Caco-2 (cell line): ENCODE measurements around the gene LYPD6. TPM values are rescaled to one million over a fixed set of nuclear protein-coding genes. Genes with fewer than 3 reads are reported as not detected.
A peak's percentile ranks its signal among the peaks of the same experiment; 100 is the strongest.

ENCODE experiments used
- BruUV-seq: library from RNA; stranded (reverse); fragments of 400-500 nt; replicated peaks from 2 replicates; lab custom pipeline; 2021; lab: Mats Ljungman, UMichigan
- CTCF ChIA-PET: fragments of 300-600 bp; sonication (Branson Sonifier 250); formaldehyde crosslinking; loops from one replicate; lab custom pipeline; 2022; ENCODE audit warnings: antibody characterized with exemption; lab: Charles Lee
- POLR2A ChIA-PET: fragments of 300-600 bp; sonication (Branson Sonifier 250); formaldehyde crosslinking; loops from one replicate; lab custom pipeline; 2022; ENCODE audit warnings: antibody characterized with exemption; lab: Charles Lee
- DNase-seq, 2 experiments: peaks; one replicate each; pipeline versions ENCODE4 v3.0.0 to v3.0.0-alpha.2; 2020 to 2022
- H3K27me3 ChIP-seq: replicated peaks from 2 replicates; pipeline ENCODE4 v1.6.0; 2011; ENCODE audit warnings: low read length; ENCODE audit not compliant: control insufficient read depth, insufficient read depth
- H3K36me3 ChIP-seq: 2 replicates; pipeline ENCODE4 v1.5.1; 2011; ENCODE audit warnings: low read length; ENCODE audit not compliant: control insufficient read depth, insufficient read depth
- H3K4me1 ChIP-seq: fragments of 250-450 bp; sonication (Bioruptor Pico); 2 replicates; pipeline ENCODE4 v1.5.1; 2020; ENCODE audit warnings: mild to moderate bottlenecking
- H3K4me3 ChIP-seq: 2 replicates; pipeline ENCODE4 v1.5.1; 2011; ENCODE audit warnings: low read depth, mild to moderate bottlenecking, control low read depth, low read length
- H3K9me3 ChIP-seq: fragments of 250-450 bp; sonication (Bioruptor Pico); 2 replicates; pipeline ENCODE4 v1.5.1; 2020; ENCODE audit warnings: mild to moderate bottlenecking, moderate library complexity
- H3K27ac Mint-ChIP-seq: one replicate; pipeline ENCODE4 v1.8.0; 2022; ENCODE audit warnings: mixed read lengths; ENCODE audit not compliant: unreplicated experiment
- H3K27me3 Mint-ChIP-seq: one replicate; pipeline ENCODE4 v1.8.0; 2022; ENCODE audit warnings: mixed read lengths; ENCODE audit not compliant: insufficient read depth, unreplicated experiment
- H3K36me3 Mint-ChIP-seq: one replicate; pipeline ENCODE4 v1.8.0; 2022; ENCODE audit warnings: mild to moderate bottlenecking, mixed read lengths; ENCODE audit not compliant: insufficient read depth, unreplicated experiment
- H3K4me1 Mint-ChIP-seq: one replicate; pipeline ENCODE4 v1.8.0; 2022; ENCODE audit warnings: low read depth, mixed read lengths; ENCODE audit not compliant: unreplicated experiment
- H3K4me3 Mint-ChIP-seq: one replicate; pipeline ENCODE4 v1.8.0; 2022; ENCODE audit warnings: mild to moderate bottlenecking, moderate library complexity, mixed read lengths; ENCODE audit not compliant: unreplicated experiment
- H3K9me3 Mint-ChIP-seq: one replicate; pipeline ENCODE4 v1.8.0; 2022; ENCODE audit warnings: mixed read lengths; ENCODE audit not compliant: unreplicated experiment
- intact Hi-C: fragments of 100-400 bp; cut with micrococcal nuclease; formaldehyde crosslinking; loops from one replicate; pipeline ENCODE4 v1.10.0; 2022; ENCODE audit not compliant: unreplicated experiment
- total RNA-seq: library from RNA; stranded (reverse); gene quantifications from 2 replicates; pipeline ENCODE4 v1.2.3, GENCODE V29; 2022
- TF ChIP-seq, protein P1 (sequence below), 2 experiments: fragments of 200-600 bp in 1 of 2; IDR thresholded peaks; 1 replicate in 1 of 2; 2 replicates in 1 of 2; pipeline versions ENCODE4 v1.5.1 to v1.8.0; 2011 to 2022; ENCODE audit warnings: antibody characterized with exemption in 1 of 2, control low read depth in 1 of 2, inconsistent platforms in 1 of 2, low read depth in 1 of 2, low read length in 1 of 2, mild to moderate bottlenecking in 1 of 2, moderate library complexity in 1 of 2; ENCODE audit not compliant: insufficient read depth in 1 of 2, severe bottlenecking in 1 of 2, unreplicated experiment in 1 of 2

The LYPD6 gene
- total RNA-seq, 1 experiment from 2014 or later = 9.0 TPM

- peaks cover 19% of the 10 kb centered on the region for H3K4me1 Mint-ChIP-seq
- no peaks in the 10 kb centered on the region for H3K9me3 ChIP-seq
- no peaks in the 10 kb centered on the region for H3K36me3 ChIP-seq
- no peaks in the 10 kb centered on the region; the same call in 1 of the 2 replicates for H3K4me1 ChIP-seq
- peak overlapping the region; percentile 72 for H3K27ac Mint-ChIP-seq
- peak overlapping the region; percentile 92 for H3K4me3 Mint-ChIP-seq
- ChIA-PET CTCF (no interaction called here), POLR2A (no interaction called here)
- intact Hi-C loops = loop anchor here (1.0 kb wide), 1 partner anchor 232 kb away; no protein-coding TSS in a partner anchor
- peaks cover 4% of the 10 kb centered on the region for H3K36me3 Mint-ChIP-seq
- H3K9me3 Mint-ChIP-seq = no peaks in the 10 kb centered on the region
- peak in 1 of 2 experiments; percentile 33 for DNase-seq
- BruUV-seq = no TSS peak
- no peaks in the 10 kb centered on the region for H3K27me3 ChIP-seq
- no peak overlapping the region for H3K4me3 ChIP-seq
- TF ChIP-seq, protein P1, sequence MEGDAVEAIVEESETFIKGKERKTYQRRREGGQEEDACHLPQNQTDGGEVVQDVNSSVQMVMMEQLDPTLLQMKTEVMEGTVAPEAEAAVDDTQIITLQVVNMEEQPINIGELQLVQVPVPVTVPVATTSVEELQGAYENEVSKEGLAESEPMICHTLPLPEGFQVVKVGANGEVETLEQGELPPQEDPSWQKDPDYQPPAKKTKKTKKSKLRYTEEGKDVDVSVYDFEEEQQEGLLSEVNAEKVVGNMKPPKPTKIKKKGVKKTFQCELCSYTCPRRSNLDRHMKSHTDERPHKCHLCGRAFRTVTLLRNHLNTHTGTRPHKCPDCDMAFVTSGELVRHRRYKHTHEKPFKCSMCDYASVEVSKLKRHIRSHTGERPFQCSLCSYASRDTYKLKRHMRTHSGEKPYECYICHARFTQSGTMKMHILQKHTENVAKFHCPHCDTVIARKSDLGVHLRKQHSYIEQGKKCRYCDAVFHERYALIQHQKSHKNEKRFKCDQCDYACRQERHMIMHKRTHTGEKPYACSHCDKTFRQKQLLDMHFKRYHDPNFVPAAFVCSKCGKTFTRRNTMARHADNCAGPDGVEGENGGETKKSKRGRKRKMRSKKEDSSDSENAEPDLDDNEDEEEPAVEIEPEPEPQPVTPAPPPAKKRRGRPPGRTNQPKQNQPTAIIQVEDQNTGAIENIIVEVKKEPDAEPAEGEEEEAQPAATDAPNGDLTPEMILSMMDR (IDR thresholded peaks at IDR 0.05; ENCODE audit: insufficient read depth in 1 of 2, low read depth in 1 of 2, low read length in 1 of 2, severe bottlenecking in 1 of 2, unreplicated experiment in 1 of 2) = peak; percentile 36 to 46
- no peaks in the 10 kb centered on the region for H3K27me3 Mint-ChIP-seq
These were observed 1.3 kb upstream of the LYPD6 start for GRCh38 chr2:149329068-149329467.

GRCh38 chr2:149329489-149330126 lies 779 bp upstream of the LYPD6 start:
- Mint-ChIP-seq H3K4me3 (peak overlapping the region; percentile 92), H3K36me3 (peaks cover 4% of the 10 kb centered on the region), H3K4me1 (peaks cover 22% of the 10 kb centered on the region), H3K9me3 (no peaks in the 10 kb centered on the region), H3K27ac (peak overlapping the region; percentile 72), H3K27me3 (no peaks in the 10 kb centered on the region)
- TF ChIP-seq, protein P1 (IDR thresholded peaks at IDR 0.05; ENCODE audit: insufficient read depth in 1 of 2, low read depth in 1 of 2, low read length in 1 of 2, severe bottlenecking in 1 of 2, unreplicated experiment in 1 of 2) = no peak
- CTCF ChIA-PET = interaction anchor here (0.7 to 1.1 kb wide), 3 partner anchors 232 to 313 kb away, joined by 3 to 4 read pairs (median 3); no protein-coding TSS in a partner anchor
- Histone ChIP-seq H3K4me1 (no peaks in the 10 kb centered on the region; the same call in 1 of the 2 replicates), H3K4me3 (peak overlapping the region; percentile 89), H3K36me3 (no peaks in the 10 kb centered on the region), H3K9me3 (no peaks in the 10 kb centered on the region), H3K27me3 (no peaks in the 10 kb centered on the region)
- intact Hi-C loops = loop anchor here (1.0 to 5.0 kb wide), 5 partner anchors 137 to 307 kb away; partner anchors contain the start of gene LYPD6B
- POLR2A ChIA-PET = no interaction called here
- DNase-seq = peak; percentile 77 to 78
- no TSS peak for BruUV-seq

- intact Hi-C loops = loop anchor here (5.0 kb wide), 3 partner anchors 156 to 309 kb away; partner anchors contain the start of gene LYPD6B
- no peaks in the 10 kb centered on the region for H3K9me3 Mint-ChIP-seq
These were observed 625 bp downstream of the LYPD6 start for GRCh38 chr2:149331023-149331400.

More at GRCh38 chr2:149331023-149331400, 625 bp downstream of the LYPD6 start:
- TF ChIP-seq, protein P1 (IDR thresholded peaks at IDR 0.05; ENCODE audit: insufficient read depth in 1 of 2, low read depth in 1 of 2, low read length in 1 of 2, severe bottlenecking in 1 of 2, unreplicated experiment in 1 of 2) = no peak
- ChIA-PET CTCF (interaction anchor here (1.1 kb wide), 1 partner anchor 315 kb away, joined by 5 read pairs; no protein-coding TSS in a partner anchor), POLR2A (interaction anchor here (0.6 to 0.7 kb wide), 2 partner anchors 230 to 720 kb away, joined by 3 to 4 read pairs; no protein-coding TSS in a partner anchor)
- Mint-ChIP-seq H3K27ac (peak overlapping the region; percentile 60), H3K4me1 (peaks cover 22% of the 10 kb centered on the region), H3K27me3 (no peaks in the 10 kb centered on the region), H3K4me3 (peak overlapping the region; percentile 92), H3K36me3 (peaks cover 4% of the 10 kb centered on the region)
- Histone ChIP-seq H3K36me3 (no peaks in the 10 kb centered on the region), H3K9me3 (no peaks in the 10 kb centered on the region), H3K27me3 (no peaks in the 10 kb centered on the region), H3K4me3 (peak overlapping the region; percentile 89), H3K4me1 (no peaks in the 10 kb centered on the region; the same call in 1 of the 2 replicates)
- no TSS peak for BruUV-seq
- DNase-seq = no peak
